Measurements from ENCODE around the gene EHBP1L1.
A peak's percentile ranks its signal among the peaks of the same experiment; 100 is the strongest.

The EHBP1L1 gene

DNA sequence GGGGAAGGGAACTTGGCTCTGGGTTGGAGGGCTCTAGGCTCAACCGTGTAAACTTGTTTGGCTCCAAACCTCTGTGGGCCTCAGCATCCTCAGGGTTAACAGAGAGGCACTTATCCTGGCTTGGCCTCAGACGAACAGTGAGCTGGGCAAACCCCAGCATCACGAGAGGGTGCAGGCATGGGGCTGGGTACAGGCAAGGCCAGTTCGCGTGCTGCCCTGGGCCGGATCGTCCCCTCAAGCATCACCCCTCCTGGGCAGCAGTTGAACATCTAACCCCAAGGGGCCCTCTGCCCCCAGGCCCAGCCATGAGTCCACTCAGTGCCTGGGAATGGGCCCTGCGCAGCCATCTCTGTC is 1.9 kb downstream of the EHBP1L1 start:
- no peak for DNase-seq (ENCODE audit: low read depth)

- no peak for DNase-seq (ENCODE audit: low read depth)
Observed at GRCh38 chr11:65578134-65578533, 2.3 kb downstream of the EHBP1L1 start.

DNA sequence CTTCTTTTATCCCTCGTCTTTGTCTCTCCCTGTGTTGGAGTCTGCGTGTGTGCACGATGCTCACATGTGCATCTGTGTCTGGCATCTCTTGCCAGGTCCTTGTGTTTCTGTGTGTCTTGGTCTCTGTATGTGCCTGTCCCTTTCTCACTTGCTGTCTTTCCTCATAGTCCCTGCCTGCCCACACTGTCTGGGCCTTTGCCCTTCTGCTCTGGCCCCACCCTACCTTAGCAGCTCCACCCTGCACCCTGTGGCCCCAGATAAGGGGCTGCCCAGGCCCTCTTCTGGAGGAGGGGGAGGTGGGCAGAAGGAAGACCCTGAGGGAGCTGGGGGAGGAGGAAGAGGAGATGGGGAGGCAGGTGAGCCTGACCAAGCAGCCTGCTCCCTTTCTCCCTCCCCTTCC is 2.8 kb downstream of the EHBP1L1 start:
- no peak for DNase-seq (ENCODE audit: low read depth)

- DNase-seq (ENCODE audit: low read depth), result no peak
Observed at GRCh38 chr11:65579291-65579690, 3.4 kb downstream of the EHBP1L1 start.

DNA sequence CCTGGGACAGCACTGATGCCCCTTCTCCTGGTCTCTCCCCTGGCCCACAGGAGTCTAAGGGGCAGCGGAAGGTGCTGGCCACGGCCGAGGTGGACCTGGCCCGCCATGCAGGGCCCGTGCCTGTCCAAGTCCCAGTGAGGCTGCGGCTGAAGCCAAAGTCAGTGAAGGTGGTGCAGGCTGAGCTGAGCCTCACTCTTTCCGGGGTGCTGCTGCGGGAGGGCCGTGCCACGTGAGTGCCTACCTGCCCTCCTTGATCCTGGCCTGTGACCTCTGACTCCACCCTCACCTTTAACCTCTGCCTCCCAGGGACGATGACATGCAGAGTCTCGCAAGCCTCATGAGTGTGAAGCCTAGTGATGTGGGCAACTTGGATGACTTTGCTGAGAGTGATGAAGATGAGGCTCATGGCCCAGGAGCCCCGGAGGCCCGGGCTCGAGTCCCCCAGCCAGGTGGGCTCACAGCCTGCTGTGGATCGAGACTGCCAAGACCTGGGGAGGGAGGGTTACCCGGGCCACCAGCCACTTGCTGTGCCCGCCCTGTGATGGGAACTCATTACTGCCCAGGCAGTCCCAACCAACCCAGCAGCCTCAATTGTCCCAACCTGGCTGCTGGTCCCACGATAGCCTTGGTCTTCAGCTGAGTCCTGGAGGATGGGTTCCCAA is 4.3 kb downstream of the EHBP1L1 start:
- no peak for DNase-seq (ENCODE audit: low read depth)

DNA sequence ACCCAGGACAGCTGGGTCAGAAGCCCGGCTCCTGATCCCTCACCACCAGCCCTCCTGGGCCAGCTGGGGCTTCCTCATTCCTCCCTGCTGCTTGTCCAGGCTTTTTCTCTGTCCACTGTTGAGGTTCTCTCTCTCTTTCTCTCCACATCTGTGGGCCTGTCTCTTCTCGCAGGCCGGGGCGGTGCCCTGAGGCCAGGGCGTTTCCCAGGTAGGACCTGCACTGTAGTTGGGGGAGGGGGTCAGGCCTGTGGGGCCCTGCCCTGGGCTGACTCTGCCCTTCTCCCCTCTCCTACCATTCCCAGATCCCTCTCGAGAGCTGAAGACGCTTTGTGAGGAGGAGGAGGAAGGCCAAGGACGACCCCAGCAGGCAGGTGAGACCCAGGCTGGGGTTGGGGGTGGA is 4.9 kb downstream of the EHBP1L1 start:
- no peak for DNase-seq (ENCODE audit: low read depth)

DNA sequence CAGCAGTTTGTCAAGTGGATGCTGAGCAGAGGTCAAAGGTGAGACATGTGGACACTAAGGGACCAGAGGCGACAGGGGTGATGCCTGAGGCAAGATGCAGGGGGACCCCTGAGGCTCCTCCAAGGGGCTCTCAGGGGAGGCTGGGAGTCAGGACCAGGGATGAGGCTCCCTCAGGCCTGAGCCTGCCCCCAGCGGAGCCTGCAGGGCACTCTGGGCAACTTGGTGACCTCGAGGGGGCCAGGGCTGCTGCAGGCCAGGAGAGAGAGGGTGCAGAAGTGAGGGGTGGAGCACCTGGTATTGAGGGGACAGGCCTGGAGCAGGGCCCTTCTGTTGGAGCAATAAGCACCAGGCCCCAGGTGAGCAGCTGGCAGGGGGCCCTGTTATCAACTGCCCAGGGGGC is 6.1 kb downstream of the EHBP1L1 start:
- DNase-seq (ENCODE audit: low read depth), result no peak

DNA sequence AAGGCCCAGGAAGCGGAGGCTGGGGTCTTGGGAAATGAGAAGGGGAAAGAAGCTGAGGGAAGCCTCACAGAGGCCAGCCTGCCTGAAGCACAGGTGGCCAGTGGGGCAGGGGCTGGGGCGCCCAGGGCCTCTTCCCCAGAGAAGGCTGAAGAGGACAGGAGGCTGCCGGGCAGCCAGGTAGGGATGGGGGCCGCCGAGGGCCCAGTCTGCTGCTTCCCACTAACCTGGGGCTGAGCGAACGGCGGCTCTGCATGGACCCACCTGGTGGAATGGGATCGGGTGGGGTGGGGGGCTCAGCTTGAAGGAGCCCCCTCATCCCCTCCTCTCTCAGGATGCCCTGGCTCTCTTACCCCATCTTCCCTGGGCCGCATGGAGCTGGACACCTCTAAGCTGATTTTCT is 7.7 kb downstream of the EHBP1L1 start:
- no peak for DNase-seq (ENCODE audit: low read depth)

DNA sequence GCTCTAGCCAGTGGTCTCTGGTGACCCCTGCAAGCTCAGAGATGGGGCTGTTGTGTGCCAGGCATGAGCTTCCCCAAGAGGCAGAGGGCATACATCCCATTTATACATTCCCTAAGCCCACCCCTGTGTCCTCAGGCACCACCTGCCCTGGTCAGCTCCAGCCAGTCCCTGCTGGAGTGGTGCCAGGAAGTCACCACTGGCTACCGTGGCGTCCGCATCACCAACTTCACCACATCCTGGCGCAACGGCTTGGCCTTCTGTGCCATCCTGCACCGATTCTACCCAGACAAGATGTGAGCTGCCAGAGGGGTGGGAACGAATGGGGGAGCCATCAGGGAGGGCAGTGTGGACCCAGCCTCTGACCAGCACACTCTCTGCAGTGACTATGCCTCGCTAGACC is 8.3 kb downstream of the EHBP1L1 start:
- DNase-seq (ENCODE audit: low read depth), result no peak

- DNase-seq (ENCODE audit: low read depth), result no peak
Observed at GRCh38 chr11:65584723-65585171, 8.9 kb downstream of the EHBP1L1 start.

- DNase-seq (ENCODE audit: low read depth), result no peak
Observed at GRCh38 chr11:65585396-65586246, 9.8 kb downstream of the EHBP1L1 start.

GRCh38 chr11:65586247-65586630 is 10.4 kb downstream of the EHBP1L1 start:
- DNase-seq (ENCODE audit: low read depth), result no peak

GRCh38 chr11:65586676-65587075 is 10.8 kb downstream of the EHBP1L1 start:
- DNase-seq (ENCODE audit: low read depth), result no peak

- peak; percentile 76 for DNase-seq (ENCODE audit: low read depth)
Observed at GRCh38 chr11:65588199-65589054, 12.6 kb downstream of the EHBP1L1 start.

GRCh38 chr11:65589444-65590239 is 13.8 kb downstream of the EHBP1L1 start:
- no peak for DNase-seq (ENCODE audit: low read depth)

- no peak for DNase-seq (ENCODE audit: low read depth)
Observed at GRCh38 chr11:65590240-65590738, 14.4 kb downstream of the EHBP1L1 start.

GRCh38 chr11:65591939-65592857 is 16.3 kb downstream of the EHBP1L1 start:
- no peak for DNase-seq (ENCODE audit: low read depth)

DNA sequence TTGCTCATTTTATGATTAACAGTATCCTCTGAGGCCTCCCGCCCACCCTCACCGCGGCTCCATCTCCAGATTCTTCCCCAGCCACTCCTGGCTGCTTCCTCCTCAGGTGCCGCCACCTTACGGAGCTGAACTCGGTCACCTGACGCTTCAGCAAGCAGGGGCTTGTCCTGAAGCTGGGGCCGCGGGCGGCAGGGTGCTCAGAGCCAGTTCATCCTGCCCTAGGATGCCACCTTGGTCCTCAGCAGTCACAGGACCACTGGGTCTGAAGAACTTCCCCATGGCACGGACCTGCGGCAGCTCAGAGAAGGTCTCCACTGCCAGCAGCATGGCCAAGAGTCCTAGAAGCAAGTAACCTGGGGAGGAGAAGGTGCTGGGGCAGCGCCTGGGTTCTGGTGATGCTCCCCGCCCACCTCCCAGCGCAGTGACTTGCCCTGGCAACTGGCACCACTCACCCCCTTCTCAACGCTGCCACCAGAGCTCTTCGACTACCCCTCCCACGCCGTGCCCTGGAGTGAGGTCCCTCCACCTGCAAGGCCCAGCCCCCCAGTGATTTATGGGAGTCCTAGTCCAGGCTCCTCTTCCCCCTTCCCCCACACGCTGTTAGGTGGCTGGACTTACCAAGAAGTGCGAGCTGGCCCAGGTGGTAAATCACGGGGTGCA is 17.1 kb downstream of the EHBP1L1 start:
- no peak for DNase-seq (ENCODE audit: low read depth)

GRCh38 chr11:65593518-65594414 is 17.9 kb downstream of the EHBP1L1 start:
- peak; percentile 51 for DNase-seq (ENCODE audit: low read depth)

All from ELR (cell line).